RPMI7951 (cell line): ENCODE data around the gene ZNF444. TPM values are rescaled to one million over a fixed set of nuclear protein-coding genes. Genes with fewer than 3 reads are reported as not detected.
"Not testable (repeated sequence)": the region's sequence is repeated elsewhere in the genome, so short reads cannot be mapped to it uniquely, and the experiment has no call there.

Source experiments
- DNase-seq: peaks from one replicate; pipeline ENCODE4 v3.0.0-alpha.2; 2012; ENCODE audit warnings: low read depth
- total RNA-seq: library from RNA; depleted of rRNA; stranded (reverse); fragments of >200 nt; shearing (Covaris generic); gene quantifications from 2 replicates; pipeline ENCODE4 v1.2.3, GENCODE V29; 2014; rRNA removed

Gene ZNF444
- total RNA-seq, 1 experiment from 2014 or later, result 5.0 TPM

DNA sequence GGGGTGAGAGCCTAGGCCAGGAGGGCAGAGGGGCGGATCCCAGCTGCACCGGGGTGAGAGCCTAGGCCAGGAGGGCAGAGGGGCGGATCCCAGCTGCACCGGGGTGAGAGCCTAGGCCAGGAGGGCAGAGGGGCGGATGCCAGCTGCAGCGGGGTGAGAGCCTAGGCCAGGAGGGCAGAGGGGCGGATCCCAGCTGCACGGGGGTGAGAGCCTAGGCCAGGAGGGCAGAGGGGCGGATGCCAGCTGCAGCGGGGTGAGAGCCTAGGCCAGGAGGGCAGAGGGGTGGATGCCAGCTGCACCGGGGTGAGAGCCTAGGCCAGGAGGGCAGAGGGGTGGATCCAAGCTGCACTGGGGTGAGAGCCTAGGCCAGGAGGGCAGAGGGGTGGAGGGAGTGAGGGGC, 35.2 kb downstream of the ZNF444 start:
- DNase-seq, result not testable (repeated sequence)

DNA sequence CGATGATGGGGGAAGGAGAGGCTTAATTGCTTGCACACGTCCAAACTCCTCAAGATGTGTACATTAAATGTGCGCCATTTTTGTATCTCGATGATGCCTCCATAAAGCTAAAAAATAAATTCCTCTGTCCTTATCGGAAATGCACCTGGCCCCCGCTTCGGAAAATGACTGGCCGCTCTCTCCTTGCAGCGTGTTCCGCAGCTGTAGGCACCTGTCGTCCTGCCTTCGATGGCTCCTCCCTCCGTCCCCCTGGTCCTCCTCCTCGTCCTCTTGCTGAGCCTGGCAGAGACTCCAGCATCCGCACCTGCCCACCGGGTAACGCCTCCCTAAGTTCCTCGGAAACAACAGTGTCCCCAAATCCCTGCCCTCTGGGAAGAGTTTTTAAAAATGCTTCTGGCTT, 35.8 kb downstream of the ZNF444 start:
- DNase-seq, result no peak

DNA sequence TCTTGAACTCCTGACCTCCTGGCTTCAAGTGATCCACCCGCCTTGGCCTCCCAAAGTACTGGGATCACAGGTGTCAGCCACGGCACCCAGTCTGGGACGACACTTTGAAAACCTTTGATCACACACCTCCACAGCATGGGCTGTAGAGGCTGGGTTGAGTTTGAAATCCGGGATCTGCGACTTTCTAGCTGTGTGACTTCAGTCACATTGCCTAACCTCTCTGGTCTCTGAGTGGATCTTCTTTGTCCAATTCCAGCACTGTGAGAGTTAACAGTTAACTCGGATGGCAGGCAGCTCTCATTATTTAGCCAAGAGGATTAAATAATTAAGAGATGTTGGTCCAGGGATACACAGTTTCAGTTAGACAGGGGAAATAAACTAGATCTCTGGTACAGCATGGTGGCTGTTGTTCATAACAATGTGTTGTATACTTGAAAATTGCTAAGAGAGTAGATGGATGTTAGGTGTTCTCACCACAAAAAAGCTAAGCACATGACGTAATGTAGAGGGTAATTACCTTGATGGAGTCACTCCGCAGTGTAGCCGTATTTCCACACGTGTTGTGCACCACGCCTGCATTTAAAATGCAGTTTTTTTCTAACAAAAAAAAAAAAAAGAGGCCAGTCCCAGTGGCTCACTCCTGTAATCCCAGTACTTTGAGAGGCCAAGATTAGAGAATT, 36.6 kb downstream of the ZNF444 start:
- DNase-seq, result no peak

DNA sequence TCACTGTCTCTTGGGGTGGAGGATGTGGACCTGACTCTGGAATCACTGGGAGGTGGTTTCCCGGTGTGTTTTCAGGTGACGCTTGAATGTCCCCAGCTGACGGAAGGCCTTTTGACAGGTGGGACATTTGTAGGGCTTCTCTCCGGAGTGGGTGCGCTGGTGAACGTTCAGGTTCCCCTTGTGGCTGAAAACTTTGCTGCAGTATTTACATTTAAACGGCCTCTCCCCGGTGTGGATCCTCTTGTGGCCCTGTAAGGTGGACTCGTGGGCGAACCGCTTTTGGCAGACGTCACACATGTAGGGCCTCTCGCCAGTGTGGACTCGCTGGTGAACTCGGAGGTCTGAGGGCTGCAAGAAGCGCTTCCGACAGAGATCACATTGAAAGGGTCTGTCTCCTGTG, 48.7 kb downstream of the ZNF444 start:
- no peak for DNase-seq

DNA sequence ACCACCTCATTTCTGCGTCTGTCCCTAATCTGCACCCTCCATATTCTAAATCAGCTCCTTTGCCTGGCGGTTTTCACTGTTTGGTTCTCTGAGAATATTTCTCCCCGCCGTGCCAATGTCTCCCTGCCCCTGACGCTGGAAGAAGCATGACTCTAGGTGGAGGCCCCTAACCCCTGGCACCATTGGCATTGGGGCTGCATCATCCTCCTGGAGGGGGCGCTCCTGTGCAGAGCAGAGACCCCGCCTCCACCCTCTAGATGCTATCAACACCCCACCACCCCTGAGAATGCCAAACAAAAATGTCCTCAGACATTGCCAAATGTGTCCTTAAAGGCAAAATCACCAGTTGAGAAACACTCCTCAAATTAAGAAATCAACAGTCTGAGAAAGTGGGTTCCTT, 50.0 kb downstream of the ZNF444 start:
- DNase-seq, result no peak

GRCh38 chr19:56191711-56192110, 50.6 kb downstream of the ZNF444 start:
- DNase-seq, result no peak

- DNase-seq, result no peak
Observed at GRCh38 chr19:56193981-56194640, 53.0 kb downstream of the ZNF444 start.

DNA sequence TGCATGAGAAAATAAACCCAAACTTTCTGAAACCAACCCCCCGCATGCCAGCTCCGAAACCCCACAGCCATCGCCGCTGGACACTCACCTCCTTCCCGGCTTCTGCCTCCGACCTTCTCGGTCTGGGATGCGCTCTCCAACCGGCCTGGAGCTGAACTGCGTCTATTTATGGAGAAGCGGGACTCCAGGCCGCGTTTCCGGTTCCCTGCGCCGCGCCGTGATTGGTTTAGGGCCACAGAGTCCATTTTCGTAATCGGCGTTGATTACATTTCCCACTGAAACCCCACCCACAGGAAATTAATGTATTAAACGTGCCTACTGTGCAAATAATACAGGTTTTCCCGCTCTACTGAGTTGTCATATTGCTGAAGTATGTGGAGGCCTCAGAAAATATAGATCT, 56.6 kb downstream of the ZNF444 start, which contains the start of gene ZSCAN5B:
ZSCAN5B (minus strand) TSS at position 138 of the 400 bp plus-strand sequence. CDS start 4,731 bp downstream, outside the sequence.
- DNase-seq, result not testable (repeated sequence)

DNA sequence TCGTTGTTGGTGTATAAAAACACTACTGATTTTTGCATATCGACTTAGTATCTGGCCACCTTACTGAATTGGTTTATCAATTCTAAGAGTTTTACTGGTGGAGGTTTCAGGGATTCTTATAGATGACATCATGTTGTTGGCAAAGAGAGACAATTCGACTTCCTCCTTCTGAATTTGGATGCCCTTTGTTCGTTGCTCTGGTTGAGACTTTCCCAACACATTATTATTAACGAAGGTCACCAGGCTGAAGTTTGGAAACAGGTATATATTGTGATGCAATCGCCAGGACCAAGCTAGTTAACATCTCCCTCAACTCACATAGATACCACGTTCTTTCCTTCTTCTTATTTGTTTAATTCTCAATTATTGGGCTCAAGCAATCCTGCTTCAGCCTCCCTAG, 58.6 kb downstream of the ZNF444 start:
- DNase-seq, result no peak

- no peak for DNase-seq
Observed at GRCh38 chr19:56201973-56202372, 60.9 kb downstream of the ZNF444 start, which contains the start of gene ZSCAN5C. TSS of gene ZSCAN5C (plus strand) at chr19:56202273. CDS start at chr19:56205914, 3,641 bp downstream.

DNA sequence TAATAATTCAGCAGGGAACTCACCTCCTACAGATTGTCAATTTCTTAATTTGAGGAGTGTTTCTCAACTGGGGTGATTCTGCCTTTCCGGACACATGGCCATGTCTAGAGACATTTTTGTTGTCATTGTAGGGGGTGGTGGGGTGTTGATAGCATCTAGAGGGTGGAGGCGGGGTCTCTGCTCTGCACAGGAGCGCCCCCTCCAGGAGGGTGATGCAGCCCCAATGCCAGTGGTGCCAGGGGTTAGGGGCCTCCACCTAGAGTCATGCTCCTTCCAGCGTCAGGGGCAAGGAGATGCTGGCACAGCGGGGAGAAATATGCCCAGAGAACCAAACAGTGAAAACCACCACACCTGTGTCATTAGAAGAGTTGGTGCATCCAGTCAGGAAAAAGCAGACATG, 66.5 kb downstream of the ZNF444 start:
- DNase-seq, result not testable (repeated sequence)

DNA sequence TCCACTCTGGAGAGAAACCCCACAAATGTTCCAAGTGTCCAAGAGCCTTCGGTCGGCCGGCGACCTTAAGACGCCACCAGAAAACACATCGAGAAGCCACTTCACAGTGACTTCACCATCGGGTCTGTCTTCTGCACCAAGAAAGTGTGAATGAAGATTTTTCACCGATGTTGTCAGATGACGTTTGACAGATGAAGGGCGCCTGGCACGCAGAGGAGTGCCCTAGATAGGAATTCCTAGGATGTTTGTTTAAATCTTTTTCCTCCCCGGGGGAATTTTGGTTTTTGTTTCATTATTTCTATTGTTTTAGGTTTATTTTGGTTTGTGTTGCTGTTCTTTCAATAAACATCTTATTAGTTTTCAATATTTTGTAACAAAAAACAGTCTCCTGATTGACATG, 68.0 kb downstream of the ZNF444 start:
- no peak for DNase-seq

- DNase-seq, result not testable (repeated sequence)
Observed at GRCh38 chr19:56210036-56210435, 68.9 kb downstream of the ZNF444 start.

Other genes starting within 250 kb of the ZNF444 start
- not detected in 2 replicates for gene NLRP13, start 209.0 kb upstream of the ZNF444 start, total RNA-seq
- not detected in 2 replicates for gene NLRP8, start 193.5 kb upstream of the ZNF444 start, total RNA-seq
- gene NLRP5, start 154.5 kb upstream of the ZNF444 start, total RNA-seq, result not detected in 2 replicates
- 4.4 and 10.7 TPM in 2 replicates for gene ZNF787, start 20.0 kb upstream of the ZNF444 start, total RNA-seq
- gene GALP, start 34.7 kb downstream of the ZNF444 start, total RNA-seq, result not detected in 2 replicates
- gene ZSCAN5B, start 56.5 kb downstream of the ZNF444 start, total RNA-seq, result not detected in 2 replicates
- not detected in 2 replicates for gene ZSCAN5C, start 61.0 kb downstream of the ZNF444 start, total RNA-seq
- not detected in 2 replicates for gene EDDM13, start 131.5 kb downstream of the ZNF444 start, total RNA-seq
- 8.9 and 10.9 TPM in 2 replicates for gene ZSCAN5A, start 173.6 kb downstream of the ZNF444 start, total RNA-seq